K562 (cell line): Measurements from ENCODE around the gene LUZP1. TPM values are rescaled to one million over a fixed set of nuclear protein-coding genes. Genes with fewer than 3 reads are reported as not detected.

Experiments used
- GTF2B ChIP-seq: IDR thresholded peaks from 2 replicates; pipeline ENCODE4 v1.6.1; 2011; ENCODE audit not compliant: insufficient read length; ENCODE audit errors: extremely low read depth
- HCFC1 ChIP-seq: IDR thresholded peaks from 2 replicates; pipeline ENCODE4 v1.6.1; 2012; ENCODE audit warnings: low read depth, low read length, improper control_type of control experiment
- HDAC1 ChIP-seq, 2 experiments: fragments of 450-650 bp; IDR thresholded peaks; 2 replicates each; pipeline ENCODE4 v1.6.1; 2016 to 2017; ENCODE audit warnings: inconsistent platforms in 1 of 2, mild to moderate bottlenecking in 1 of 2, moderate library complexity in 1 of 2
- IRF9 ChIP-seq: fragments of 450-650 bp; IDR thresholded peaks from 2 replicates; pipeline ENCODE4 v1.6.1; 2016; ENCODE audit warnings: missing biosample characterization, missing genetic modification characterization
- MCM3 ChIP-seq: fragments of 450-650 bp; IDR thresholded peaks from 2 replicates; pipeline ENCODE4 v1.6.1; 2016
- MTA1 ChIP-seq: fragments of 450-650 bp; IDR thresholded peaks from 2 replicates; pipeline ENCODE4 v1.6.1; 2017; ENCODE audit warnings: borderline replicate concordance
- MTF1 ChIP-seq: fragments of 250-450 bp; sonication (Bioruptor Pico); IDR thresholded peaks from 2 replicates; pipeline ENCODE4 v1.9.0; 2021; ENCODE audit warnings: moderate library complexity, mild to moderate bottlenecking, inconsistent platforms, borderline replicate concordance
- NEUROD1 ChIP-seq: fragments of 150-350 bp; IDR thresholded peaks from 2 replicates; pipeline ENCODE4 v1.6.1; 2014; ENCODE audit warnings: borderline replicate concordance, low read length, low read depth; ENCODE audit not compliant: partially characterized antibody
- NFE2L1 ChIP-seq: fragments of 450-650 bp; IDR thresholded peaks from 2 replicates; pipeline ENCODE4 v1.6.1; 2016; ENCODE audit warnings: missing genetic modification characterization, low read depth, mild to moderate bottlenecking, missing compliant biosample characterization, moderate library complexity, borderline replicate concordance
- POLR3A ChIP-seq: IDR thresholded peaks from 2 replicates; pipeline ENCODE4 v1.6.1; 2011; ENCODE audit warnings: borderline replicate concordance, mild to moderate bottlenecking, moderate library complexity; ENCODE audit not compliant: insufficient read length, insufficient read depth; ENCODE audit errors: extremely low read depth
- SAP30 ChIP-seq: fragments of 200-600 bp; sonication (generic); IDR thresholded peaks from 2 replicates; pipeline ENCODE4 v1.6.1; 2012; ENCODE audit warnings: borderline replicate concordance, low read depth, mild to moderate bottlenecking, moderate library complexity, low read length, control low read depth, inconsistent platforms; ENCODE audit not compliant: insufficient read depth, poor library complexity, severe bottlenecking
- ZFP36 ChIP-seq: fragments of 150-350 bp; IDR thresholded peaks from 2 replicates; pipeline ENCODE4 v1.6.1; 2018; ENCODE audit warnings: low read length, low read depth; ENCODE audit not compliant: partially characterized antibody
- ZNF212 ChIP-seq: fragments of 450-650 bp; formaldehyde crosslinking; IDR thresholded peaks from 2 replicates; pipeline ENCODE4 v1.4.0; 2020; ENCODE audit warnings: mild to moderate bottlenecking
- ZNF274 ChIP-seq: IDR thresholded peaks from 2 replicates; pipeline ENCODE4 v1.6.1; 2011; ENCODE audit warnings: low read depth, mild to moderate bottlenecking, low read length, moderate library complexity, borderline replicate concordance
- ZNF311 ChIP-seq: fragments of 250-450 bp; sonication (Bioruptor Pico); IDR thresholded peaks from 2 replicates; pipeline ENCODE4 v1.4.0; 2020; ENCODE audit warnings: mild to moderate bottlenecking, moderate library complexity
- ZNF316 ChIP-seq: fragments of 450-650 bp; IDR thresholded peaks from 2 replicates; pipeline ENCODE4 v1.6.1; 2016
- ZNF431 ChIP-seq: sonication (generic); formaldehyde crosslinking; IDR thresholded peaks from 2 replicates; pipeline ENCODE4 v1.8.0; 2022; ENCODE audit warnings: mild to moderate bottlenecking, missing genetic modification reagents
- polyA plus RNA-seq, 8 experiments: library from polyadenylated mRNA; depleted of rRNA in 4 of 8; stranded (reverse) in 5 of 8; unstranded in 3 of 8; fragments of >200 nt; fragmentation: Nextera tagmentation in 2 of 8; fragmentation: Illumina TruSeq in 1 of 8; extraction: Ambion mirVana in 2 of 8; extraction: Trizol in 1 of 8; gene quantifications; 2 replicates each; pipeline versions ENCODE4 v1.2.1 to v1.2.3, GENCODE V29; 2011 to 2014; ENCODE audit warnings: inconsistent platforms in 1 of 8, missing spikeins in 1 of 8
- total RNA-seq, 7 experiments: library from RNA; depleted of rRNA in 6 of 7; stranded (reverse); fragments of >200 nt in 6 of 7; fragmentation: Illumina TruSeq in 2 of 7; extraction: Trizol in 2 of 7; gene quantifications; 2 replicates each; pipeline versions ENCODE4 v1.2.1 to v1.2.3, GENCODE V29; 2011 to 2021; ENCODE audit warnings: low replicate concordance in 1 of 7

The LUZP1 gene
- total and polyA plus RNA-seq, 9 of the 15 experiments (the other 6 are each of a cell fraction or from before 2014, with no cell fraction given): 6.5 to 19.1 (median 12.4) TPM

- TF ChIP-seq ZFP36 (no peak), HDAC1 (IDR thresholded peaks at IDR 0.05) (no peak), ZNF431 (CRISPR knock-in tag) (peak; percentile 28; the same call in 1 of the 2 replicates), IRF9 (tag) (no peak), NFE2L1 (tag) (no peak), ZNF212 (CRISPR knock-in tag) (no peak), HCFC1 (no peak), POLR3A (no peak), MCM3 (no peak), SAP30 (peak; percentile 65), MTF1 (no peak), GTF2B (no peak), MTA1 (no peak), ZNF316 (no peak), NEUROD1 (no peak), ZNF274 (no peak), ZNF311 (CRISPR knock-in tag) (no peak)
- TF ChIP-seq, all 486 proteins: peak for 69
Observed at GRCh38 chr1:23177438-23178380, 9.1 kb upstream of the LUZP1 start (continued).
